ENCODE data around the gene OVCH2. TPM values are rescaled to one million over a fixed set of nuclear protein-coding genes. Genes with fewer than 3 reads are reported as not detected.
"Not testable (repeated sequence)": the region's sequence is repeated elsewhere in the genome, so short reads cannot be mapped to it uniquely, and the experiment has no call there.

The OVCH2 gene
- total RNA-seq, 1 donor: not detected

GRCh38 chr11:7663531-7663930 is 42.7 kb downstream of the OVCH2 start:
- H3K4me3 ChIP-seq (ENCODE audit: low read length); H3K27me3 ChIP-seq (ENCODE audit: insufficient read depth, low read length); H3K9me3 ChIP-seq (ENCODE audit: low read depth, low read length); H3K4me1 ChIP-seq (ENCODE audit: insufficient read depth, low read length): not testable (repeated sequence)

- no peaks in the 10 kb centered on the region for H3K4me1 ChIP-seq (ENCODE audit: insufficient read depth, low read length)
- H3K4me3 ChIP-seq (ENCODE audit: low read length): no peak overlapping the region
- no peaks in the 10 kb centered on the region for H3K9me3 ChIP-seq (ENCODE audit: low read depth, low read length)
- H3K27me3 ChIP-seq (ENCODE audit: insufficient read depth, low read length): no peaks in the 10 kb centered on the region
Measured at GRCh38 chr11:7657306-7658025, 48.8 kb downstream of the OVCH2 start.

- Histone ChIP-seq H3K9me3 (ENCODE audit: low read depth, low read length) (no peaks in the 10 kb centered on the region), H3K27me3 (ENCODE audit: insufficient read depth, low read length) (no peaks in the 10 kb centered on the region), H3K4me1 (ENCODE audit: insufficient read depth, low read length) (no peaks in the 10 kb centered on the region), H3K4me3 (ENCODE audit: low read length) (no peak overlapping the region)
Measured at GRCh38 chr11:7656704-7657103, 49.6 kb downstream of the OVCH2 start.

- Histone ChIP-seq H3K27me3 (ENCODE audit: insufficient read depth, low read length) (no peaks in the 10 kb centered on the region), H3K4me3 (ENCODE audit: low read length) (no peak overlapping the region), H3K4me1 (ENCODE audit: insufficient read depth, low read length) (no peaks in the 10 kb centered on the region), H3K9me3 (ENCODE audit: low read depth, low read length) (no peaks in the 10 kb centered on the region)
Measured at GRCh38 chr11:7655253-7656217, 50.7 kb downstream of the OVCH2 start.

GRCh38 chr11:7654195-7654705 is 52.0 kb downstream of the OVCH2 start:
- Histone ChIP-seq H3K4me1 (ENCODE audit: insufficient read depth, low read length) (no peaks in the 10 kb centered on the region), H3K4me3 (ENCODE audit: low read length) (no peak overlapping the region), H3K27me3 (ENCODE audit: insufficient read depth, low read length) (no peaks in the 10 kb centered on the region), H3K9me3 (ENCODE audit: low read depth, low read length) (no peaks in the 10 kb centered on the region)

GRCh38 chr11:7651700-7652099 is 54.6 kb downstream of the OVCH2 start:
- H3K27me3 ChIP-seq (ENCODE audit: insufficient read depth, low read length): no peaks in the 10 kb centered on the region
- H3K9me3 ChIP-seq (ENCODE audit: low read depth, low read length): no peaks in the 10 kb centered on the region
- H3K4me3 ChIP-seq (ENCODE audit: low read length): no peak overlapping the region
- H3K4me1 ChIP-seq (ENCODE audit: insufficient read depth, low read length): no peaks in the 10 kb centered on the region

- Histone ChIP-seq H3K4me1 (ENCODE audit: insufficient read depth, low read length) (no peaks in the 10 kb centered on the region), H3K27me3 (ENCODE audit: insufficient read depth, low read length) (no peaks in the 10 kb centered on the region), H3K9me3 (ENCODE audit: low read depth, low read length) (no peaks in the 10 kb centered on the region), H3K4me3 (ENCODE audit: low read length) (no peak overlapping the region)
Measured at GRCh38 chr11:7651140-7651551, 55.1 kb downstream of the OVCH2 start.

- no peaks in the 10 kb centered on the region for H3K27me3 ChIP-seq (ENCODE audit: insufficient read depth, low read length)
- H3K9me3 ChIP-seq (ENCODE audit: low read depth, low read length): no peaks in the 10 kb centered on the region
- H3K4me3 ChIP-seq (ENCODE audit: low read length): no peak overlapping the region
- no peaks in the 10 kb centered on the region for H3K4me1 ChIP-seq (ENCODE audit: insufficient read depth, low read length)
Measured at GRCh38 chr11:7648264-7648663, 58.0 kb downstream of the OVCH2 start.

GRCh38 chr11:7646866-7647265 is 59.4 kb downstream of the OVCH2 start:
- Histone ChIP-seq H3K9me3 (ENCODE audit: low read depth, low read length) (no peaks in the 10 kb centered on the region), H3K4me1 (ENCODE audit: insufficient read depth, low read length) (no peaks in the 10 kb centered on the region), H3K4me3 (ENCODE audit: low read length) (no peak overlapping the region)

GRCh38 chr11:7645206-7645605 is 61.1 kb downstream of the OVCH2 start:
- no peak overlapping the region for H3K4me3 ChIP-seq (ENCODE audit: low read length)
- no peaks in the 10 kb centered on the region for H3K4me1 ChIP-seq (ENCODE audit: insufficient read depth, low read length)
- no peaks in the 10 kb centered on the region for H3K9me3 ChIP-seq (ENCODE audit: low read depth, low read length)
- H3K27me3 ChIP-seq (ENCODE audit: insufficient read depth, low read length): no peaks in the 10 kb centered on the region

More at GRCh38 chr11:7646866-7647265, 59.4 kb downstream of the OVCH2 start:
- H3K27me3 ChIP-seq (ENCODE audit: insufficient read depth, low read length): no peaks in the 10 kb centered on the region

- Histone ChIP-seq H3K4me1 (ENCODE audit: insufficient read depth, low read length) (no peaks in the 10 kb centered on the region), H3K9me3 (ENCODE audit: low read depth, low read length) (no peaks in the 10 kb centered on the region), H3K4me3 (ENCODE audit: low read length) (no peak overlapping the region), H3K27me3 (ENCODE audit: insufficient read depth, low read length) (no peaks in the 10 kb centered on the region)
Measured at GRCh38 chr11:7643314-7643713, 63.0 kb downstream of the OVCH2 start.

- H3K9me3 ChIP-seq (ENCODE audit: low read depth, low read length): no peaks in the 10 kb centered on the region
- H3K27me3 ChIP-seq (ENCODE audit: insufficient read depth, low read length): no peaks in the 10 kb centered on the region
- no peak overlapping the region for H3K4me3 ChIP-seq (ENCODE audit: low read length)
- no peaks in the 10 kb centered on the region for H3K4me1 ChIP-seq (ENCODE audit: insufficient read depth, low read length)
Measured at GRCh38 chr11:7642747-7643146, 63.5 kb downstream of the OVCH2 start.

GRCh38 chr11:7640816-7641215 is 65.5 kb downstream of the OVCH2 start:
- H3K4me3 ChIP-seq (ENCODE audit: low read length): no peak overlapping the region

GRCh38 chr11:7639643-7640025 is 66.6 kb downstream of the OVCH2 start:
- Histone ChIP-seq H3K4me1 (ENCODE audit: insufficient read depth, low read length) (no peaks in the 10 kb centered on the region), H3K27me3 (ENCODE audit: insufficient read depth, low read length) (no peaks in the 10 kb centered on the region)

More at GRCh38 chr11:7640816-7641215, 65.5 kb downstream of the OVCH2 start:
- Histone ChIP-seq H3K27me3 (ENCODE audit: insufficient read depth, low read length) (no peaks in the 10 kb centered on the region), H3K9me3 (ENCODE audit: low read depth, low read length) (no peaks in the 10 kb centered on the region), H3K4me1 (ENCODE audit: insufficient read depth, low read length) (no peaks in the 10 kb centered on the region)

More at GRCh38 chr11:7639643-7640025, 66.6 kb downstream of the OVCH2 start:
- no peak overlapping the region for H3K4me3 ChIP-seq (ENCODE audit: low read length)
- no peaks in the 10 kb centered on the region for H3K9me3 ChIP-seq (ENCODE audit: low read depth, low read length)

Data from mononuclear cell (primary cell).